AG08396 (cell line): ENCODE data around the gene DCAF7.

Source experiments
- DNase-seq: peaks from one replicate; pipeline ENCODE4 v3.0.0; 2012; ENCODE audit warnings: low spot score, mixed read lengths

DCAF7 gene

DNA sequence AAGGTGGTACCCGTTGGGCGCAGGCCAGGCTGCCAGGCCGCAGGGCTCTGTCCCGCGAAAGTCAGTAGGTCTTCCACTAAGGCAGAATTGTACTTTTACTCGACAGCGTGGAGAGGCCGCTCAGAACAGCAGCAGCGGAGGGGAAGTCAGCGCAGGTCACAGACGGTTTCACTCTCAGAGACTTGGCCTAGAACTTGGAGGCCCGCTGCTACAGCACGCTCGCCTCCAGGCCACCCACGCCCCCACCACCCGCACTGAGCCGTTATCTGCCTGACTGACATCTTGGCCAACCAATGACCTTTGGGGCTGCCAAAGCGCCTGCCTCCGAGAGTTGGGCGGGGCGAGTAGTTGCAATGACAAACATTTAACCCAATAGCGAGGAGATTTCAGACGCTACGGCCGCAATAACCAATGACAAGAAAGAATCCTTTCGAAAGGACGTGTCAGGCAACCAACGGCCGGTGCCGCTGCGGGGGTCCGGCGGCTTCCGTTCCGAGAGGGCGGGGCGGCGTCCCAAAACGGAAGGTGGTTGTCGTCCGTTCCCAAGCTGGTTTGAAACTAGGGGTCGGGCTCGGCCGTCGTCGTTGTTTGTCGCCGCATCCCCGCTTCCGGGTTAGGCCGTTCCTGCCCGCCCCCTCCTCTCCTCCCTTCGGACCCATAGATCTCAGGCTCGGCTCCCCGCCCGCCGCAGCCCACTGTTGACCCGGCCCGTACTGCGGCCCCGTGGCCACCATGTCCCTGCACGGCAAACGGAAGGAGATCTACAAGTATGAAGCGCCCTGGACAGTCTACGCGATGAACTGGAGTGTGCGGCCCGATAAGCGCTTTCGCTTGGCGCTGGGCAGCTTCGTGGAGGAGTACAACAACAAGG lies at the start of gene DCAF7:
DCAF7 (plus strand) TSS at position 532 of the 871 bp plus-strand sequence; CDS start at position 733, 201 bp downstream.
- DNase-seq = peak; percentile 99

- no peak for DNase-seq
Observed at GRCh38 chr17:63500543-63501390, 49.5 kb upstream of the DCAF7 start.

GRCh38 chr17:63503341-63503705 lies 47.0 kb upstream of the DCAF7 start:
- DNase-seq = no peak

DNA sequence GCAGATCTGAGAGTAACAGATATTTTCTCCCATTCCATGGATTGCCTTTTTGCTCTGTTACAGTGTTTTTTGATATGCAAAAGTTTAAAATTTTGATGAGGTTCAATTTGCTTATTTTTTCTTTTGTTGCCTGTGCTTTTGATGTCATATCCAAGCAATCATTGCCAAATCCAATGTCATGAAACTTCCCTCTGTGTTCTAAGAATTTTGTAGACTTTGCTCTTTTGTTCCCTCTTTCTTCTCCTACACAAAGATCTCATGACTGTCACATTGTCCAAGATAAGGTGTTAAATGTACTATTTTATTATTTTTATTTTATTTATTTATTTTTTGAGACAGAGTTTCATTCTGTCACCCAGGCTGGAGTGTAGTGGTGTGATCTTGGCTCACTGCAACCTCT lies 46.0 kb upstream of the DCAF7 start:
- no peak for DNase-seq

DNA sequence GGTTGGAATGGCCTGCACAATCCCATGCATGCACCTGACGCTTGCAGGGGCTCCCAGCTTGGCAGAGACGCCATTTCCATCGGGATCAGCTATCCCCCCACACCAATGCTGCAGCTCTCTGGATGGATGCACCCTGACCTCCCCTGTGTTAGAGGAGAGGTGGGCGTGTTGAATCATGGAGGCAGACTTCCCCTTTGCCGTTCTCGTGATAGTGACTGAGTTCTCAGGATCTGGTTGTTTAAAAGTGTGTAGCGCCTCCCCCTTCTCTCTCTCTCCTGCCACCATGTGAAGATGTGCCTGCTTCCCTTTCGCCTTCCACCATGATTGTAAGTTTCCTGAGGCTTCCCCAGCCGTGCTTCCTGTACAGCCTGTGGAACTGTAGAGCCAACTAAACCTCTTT lies 44.9 kb upstream of the DCAF7 start:
- no peak for DNase-seq

DNA sequence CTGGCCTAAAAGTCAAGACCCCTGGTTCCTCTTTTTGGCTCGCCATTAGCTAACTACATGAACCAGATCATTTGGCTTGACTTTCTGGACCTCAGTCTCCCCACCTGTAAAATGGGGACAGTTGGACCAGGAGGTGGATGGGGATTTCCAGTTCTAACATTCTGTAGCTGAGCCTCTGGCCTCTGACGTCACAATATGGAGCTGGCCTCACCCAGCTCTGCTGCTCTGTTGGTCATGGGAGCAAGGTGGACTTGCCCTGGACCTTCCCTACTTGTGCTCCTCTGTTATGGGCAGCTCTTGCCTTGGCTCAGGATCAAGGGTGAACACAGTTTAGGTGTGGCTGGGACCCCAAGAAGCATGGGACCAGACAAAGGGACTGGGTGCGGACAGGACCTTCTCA lies 43.6 kb upstream of the DCAF7 start:
- no peak for DNase-seq

- DNase-seq = no peak
Observed at GRCh38 chr17:63511331-63511730, 38.9 kb upstream of the DCAF7 start.

DNA sequence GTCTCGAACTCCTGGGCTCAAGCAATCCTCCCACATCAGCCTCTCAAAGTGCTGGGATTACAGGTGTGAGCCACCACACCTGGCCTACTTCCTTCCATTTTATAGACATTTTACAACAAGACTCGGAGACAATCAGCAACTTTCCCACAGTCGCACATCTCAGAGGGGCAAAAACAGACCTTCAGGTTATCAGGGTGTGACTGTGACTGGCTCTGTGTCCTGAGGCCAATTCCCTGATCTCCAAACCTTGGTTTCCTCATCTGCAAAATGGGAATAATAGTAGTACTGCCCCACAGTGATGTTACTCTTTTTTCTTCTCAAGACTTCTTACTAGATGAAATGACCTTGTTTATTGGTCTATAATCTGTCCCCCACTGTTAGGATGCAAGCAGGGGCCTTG lies 37.9 kb upstream of the DCAF7 start:
- no peak for DNase-seq

DNA sequence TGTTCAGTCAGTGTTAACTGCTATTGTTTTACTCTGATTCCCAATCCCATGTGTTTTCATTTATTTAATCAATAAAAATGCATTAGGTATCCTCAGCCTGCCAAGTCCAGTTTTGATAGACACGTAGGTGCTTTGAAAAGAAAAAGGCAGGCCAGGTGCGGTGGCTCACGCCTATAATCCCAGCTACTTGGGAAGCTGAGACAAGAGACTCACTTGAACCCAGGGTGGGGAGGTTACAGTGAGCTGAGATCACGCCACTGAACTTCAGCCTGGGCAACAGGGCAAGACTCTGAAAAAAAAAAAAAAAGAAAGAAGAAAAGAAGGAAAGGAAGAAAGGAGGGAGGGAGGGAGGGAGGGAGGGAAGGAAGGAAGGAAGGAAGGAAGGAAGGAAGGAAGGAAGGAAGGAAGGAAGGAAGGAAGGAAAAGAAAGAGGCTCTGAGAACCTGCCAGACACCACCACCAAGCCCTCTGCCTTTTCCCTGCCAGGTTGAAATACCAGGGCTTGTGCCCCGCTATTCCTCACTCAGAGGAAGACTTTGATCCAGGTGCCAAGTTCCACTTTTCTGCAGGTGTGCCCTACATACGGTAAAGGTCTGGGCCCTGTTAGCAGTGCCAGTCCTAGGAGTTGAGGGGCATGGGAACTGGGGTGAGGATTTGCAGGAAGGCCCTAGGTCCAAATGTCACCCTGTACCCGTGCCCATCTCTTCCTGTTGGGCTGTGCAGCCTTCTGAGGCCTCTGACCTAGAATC lies 37.2 kb upstream of the DCAF7 start:
- no peak for DNase-seq

DNA sequence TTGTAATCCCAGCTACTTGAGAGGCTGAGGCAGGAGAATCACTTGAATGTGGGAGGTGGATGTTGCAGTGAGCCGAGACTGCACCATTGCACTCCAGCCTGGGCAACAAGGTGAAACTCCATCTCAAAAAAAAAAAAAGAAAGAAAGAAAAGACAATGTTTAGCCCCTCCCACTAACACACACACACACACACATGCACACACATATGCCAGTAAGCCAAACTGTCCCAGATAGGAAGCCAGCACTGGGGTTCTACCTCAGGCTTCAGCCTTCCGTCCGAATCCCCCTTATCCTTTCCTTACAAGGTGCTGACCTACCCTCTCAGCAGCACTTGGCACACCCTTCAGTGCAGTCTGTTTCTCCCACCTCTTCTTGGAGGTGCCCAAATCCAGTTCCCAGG lies 35.8 kb upstream of the DCAF7 start:
- DNase-seq = no peak

DNA sequence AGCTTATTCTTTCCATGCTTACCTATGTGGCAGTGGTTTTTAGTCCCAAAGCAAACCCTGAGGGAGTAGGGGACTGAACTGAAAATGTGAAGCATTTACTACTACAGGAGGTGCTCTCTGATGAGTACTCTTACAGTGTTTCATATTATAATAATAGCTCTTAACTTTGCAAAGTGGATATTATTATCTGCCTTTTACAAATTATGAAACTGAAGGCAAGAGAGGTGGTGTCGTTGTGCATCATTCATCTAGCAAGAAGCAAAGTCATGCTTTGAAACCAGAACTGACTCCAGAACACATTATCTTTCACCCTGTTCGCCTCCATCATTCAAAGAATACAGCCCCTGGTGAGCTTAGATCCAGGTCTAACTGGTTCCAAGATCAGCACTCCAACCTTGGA lies 35.3 kb upstream of the DCAF7 start:
- DNase-seq = no peak

- DNase-seq = no peak
Observed at GRCh38 chr17:63515426-63515825, 34.9 kb upstream of the DCAF7 start.

DNA sequence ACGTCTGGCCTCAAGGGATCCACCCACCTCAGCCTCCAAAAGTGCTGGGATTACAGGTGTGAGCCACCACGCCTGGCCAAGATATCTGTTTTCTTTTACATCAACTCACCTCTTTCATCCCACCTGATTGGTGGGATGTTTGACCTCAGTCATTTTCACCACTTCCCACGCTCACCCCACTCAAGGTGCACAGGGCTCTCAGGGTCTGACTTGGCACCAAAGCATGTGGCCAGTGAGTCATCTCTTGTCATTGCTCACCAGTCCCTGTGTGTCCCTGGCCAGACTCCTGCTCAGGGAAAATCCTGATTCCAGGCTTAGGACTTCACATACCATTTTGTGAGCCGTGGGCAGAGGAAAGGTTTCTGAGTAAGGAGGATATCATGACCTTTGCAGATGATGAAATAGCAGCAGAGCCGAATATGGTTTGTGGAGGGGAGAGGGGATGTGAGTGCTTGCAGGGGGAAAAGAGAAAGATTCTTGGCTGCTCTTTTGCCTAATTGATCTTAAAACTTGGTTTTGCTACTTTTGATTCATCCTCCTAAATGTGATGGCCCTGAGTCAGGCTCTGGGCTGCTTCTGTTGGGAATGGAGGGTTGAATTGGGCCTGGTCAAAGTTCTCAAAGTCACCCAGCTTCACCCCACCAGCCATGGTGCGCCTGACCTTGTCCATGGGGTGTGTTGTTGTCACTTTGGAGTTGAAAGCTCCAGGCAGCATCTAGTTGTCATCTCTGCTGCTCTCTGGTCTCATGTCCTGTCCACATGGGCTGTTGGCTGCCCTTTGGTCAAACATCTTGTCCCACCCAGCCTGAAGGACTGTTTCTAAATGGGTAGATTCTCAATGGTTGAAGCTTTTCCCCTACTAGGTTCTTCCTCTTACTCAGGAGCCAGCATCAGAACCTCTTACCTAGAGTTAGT lies 33.1 kb upstream of the DCAF7 start:
- peak; percentile 67 for DNase-seq

DNA sequence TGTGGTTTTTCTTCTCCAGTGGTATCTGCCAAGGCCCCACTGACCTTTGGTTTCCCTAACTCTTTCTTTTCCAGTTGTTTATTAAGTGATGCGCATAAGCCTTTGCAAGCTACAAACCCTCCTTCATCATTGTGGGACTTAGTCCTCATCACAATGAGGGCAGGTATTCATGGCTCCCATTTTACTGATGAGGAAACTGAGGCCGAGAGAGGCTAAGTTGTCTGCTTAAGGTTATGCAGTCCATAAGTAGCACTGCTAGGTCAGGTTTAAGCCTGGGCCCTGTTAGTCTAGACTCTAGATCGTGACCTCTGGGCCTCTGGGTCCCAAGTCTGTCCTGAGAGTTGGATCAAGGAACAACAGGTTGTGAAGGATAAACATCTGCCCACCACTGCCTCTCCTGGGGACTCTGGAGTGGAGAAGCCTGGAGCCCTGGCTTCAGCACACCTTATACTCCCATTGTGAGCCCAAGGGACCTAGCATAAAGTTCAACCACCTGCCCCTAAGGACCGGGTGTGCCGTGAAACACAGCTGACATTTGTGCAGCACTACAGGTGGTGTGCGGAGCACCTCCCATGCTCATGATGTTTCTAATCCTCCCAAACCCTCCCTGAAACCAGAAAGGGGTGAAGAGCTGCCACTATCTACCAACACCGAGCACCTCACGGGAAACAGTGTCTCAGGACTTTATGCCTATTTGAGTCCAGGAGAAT lies 32.3 kb upstream of the DCAF7 start:
- no peak for DNase-seq

- DNase-seq = no peak
Observed at GRCh38 chr17:63519116-63519881, 31.0 kb upstream of the DCAF7 start.

- DNase-seq = no peak
Observed at GRCh38 chr17:63519972-63520882, 30.1 kb upstream of the DCAF7 start.

DNA sequence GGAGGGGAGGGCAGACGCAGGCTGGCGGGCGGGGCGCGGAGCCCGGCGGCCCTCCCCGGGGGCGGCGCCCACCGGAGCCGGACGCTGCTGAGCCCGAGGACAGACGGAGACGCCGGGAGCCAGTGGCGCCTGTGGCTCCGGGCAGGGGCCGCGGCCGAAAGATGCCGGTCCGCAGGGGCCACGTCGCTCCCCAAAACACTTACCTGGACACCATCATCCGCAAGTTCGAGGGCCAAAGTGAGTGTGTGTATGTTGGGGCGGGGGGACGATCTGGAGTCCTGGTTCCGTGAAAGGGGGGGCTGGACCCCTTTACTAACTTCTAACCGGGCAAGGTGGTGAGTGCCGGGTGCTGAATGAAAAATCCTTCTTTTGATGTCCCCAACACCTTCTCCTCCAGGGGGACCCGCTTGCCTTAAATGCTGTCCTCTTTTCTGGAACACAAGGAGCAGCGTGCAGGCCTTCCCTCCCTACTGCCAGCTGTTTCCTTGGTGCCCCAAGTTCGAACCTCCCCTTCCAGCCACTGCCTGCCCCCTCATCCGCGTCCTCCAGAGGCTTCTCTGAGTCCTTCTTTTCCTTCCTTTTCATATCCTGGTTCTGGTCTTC lies 26.9 kb upstream of the DCAF7 start, which contains the start of gene KCNH6:
KCNH6 (plus strand) TSS at position 106 of the 603 bp plus-strand sequence; CDS start at position 162, 56 bp downstream.
- no peak for DNase-seq

DNA sequence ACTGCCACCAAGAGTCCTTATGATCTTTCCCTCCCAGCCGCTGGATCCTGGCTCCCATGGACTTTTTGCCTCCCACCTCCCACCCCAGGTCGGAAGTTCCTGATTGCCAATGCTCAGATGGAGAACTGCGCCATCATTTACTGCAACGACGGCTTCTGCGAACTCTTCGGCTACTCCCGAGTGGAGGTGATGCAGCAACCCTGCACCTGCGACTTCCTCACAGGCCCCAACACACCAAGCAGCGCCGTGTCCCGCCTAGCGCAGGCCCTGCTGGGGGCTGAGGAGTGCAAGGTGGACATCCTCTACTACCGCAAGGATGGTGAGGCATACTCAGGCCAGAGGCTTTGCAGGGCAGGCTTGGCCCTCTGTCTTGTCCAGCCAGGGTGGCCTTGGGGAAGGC lies 26.2 kb upstream of the DCAF7 start:
- no peak for DNase-seq
